HG02973 (cell line): Measurements from ENCODE around the gene FAM168A.

ENCODE experiments used
- ATAC-seq: cut with Tn5 transposase; IDR thresholded peaks from one replicate; pipeline ENCODE4 v1.9.1; 2021; ENCODE audit warnings: moderate library complexity; ENCODE audit not compliant: unreplicated experiment

The FAM168A gene

GRCh38 chr11:73356979-73357860 is 240.7 kb downstream of the FAM168A start:
- ATAC-seq = no peak

GRCh38 chr11:73355109-73355508 is 242.8 kb downstream of the FAM168A start:
- ATAC-seq = no peak

- no peak for ATAC-seq
These were observed 244.5 kb downstream of the FAM168A start for GRCh38 chr11:73353422-73353821.

GRCh38 chr11:73350908-73351636 is 246.8 kb downstream of the FAM168A start:
- ATAC-seq = no peak
